ENCODE measurements around the gene SH3TC2. TPM values are rescaled to one million over a fixed set of nuclear protein-coding genes. Genes with fewer than 3 reads are reported as not detected.

Gene SH3TC2
- 32.0 and 40.0 TPM in 2 replicates for total RNA-seq (2014; rRNA removed)
- Bru-seq, nascent RNA, result percentile 83 among the genes with signal in this experiment
- BruChase-seq, experiment 1, labeled RNA remaining after a 6-hour chase, result percentile 72 among the genes with signal in this experiment
- BruChase-seq, experiment 2, labeled RNA remaining after a 2-hour chase, result percentile 78 among the genes with signal in this experiment
- long read RNA-seq, full-length matches to known transcripts, result 19 of 60 reads
- long read RNA-seq, partial matches to known transcripts, result 13 of 60 reads
- long read RNA-seq, other reads (novel, unspliced or antisense), result 28 of 60 reads

DNA sequence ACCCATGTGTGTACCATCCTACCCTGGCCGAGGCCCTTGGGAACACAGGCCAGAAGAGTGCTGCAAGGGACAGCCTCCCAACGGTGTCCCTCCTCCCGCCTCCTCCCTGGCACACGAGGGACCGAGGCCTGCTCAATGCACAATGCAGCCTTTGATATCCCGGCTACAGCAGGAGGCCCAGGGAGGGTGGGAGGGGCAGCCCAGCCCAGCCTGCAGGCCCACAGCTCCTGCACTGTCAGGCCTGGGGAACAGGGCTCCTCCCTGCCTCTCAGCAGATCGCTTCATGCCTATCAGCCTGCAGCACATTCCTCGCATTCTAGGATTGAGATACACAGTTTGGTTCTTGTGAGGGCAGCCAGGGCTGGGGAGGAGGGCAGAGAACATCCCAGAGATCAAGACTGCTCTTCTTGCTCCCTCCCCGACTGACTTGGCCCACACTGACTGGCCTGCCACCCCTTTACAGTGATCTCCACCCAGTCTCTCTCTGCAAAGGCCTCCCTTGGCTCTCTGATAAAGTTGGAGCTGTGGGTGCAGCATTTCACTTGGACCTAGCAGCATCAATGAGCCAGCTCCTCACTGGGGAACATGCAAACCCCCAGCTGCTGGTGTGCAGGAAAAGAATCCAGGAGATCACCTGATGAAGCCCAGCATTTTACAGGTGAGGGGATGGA, at the start of gene SH3TC2:
SH3TC2 (minus strand) TSS at position 46 of the 671 bp plus-strand sequence; CDS start at position 6, 40 bp downstream.
- Histone ChIP-seq H3K9me2 (replicated peaks; ENCODE audit: low read length) (peaks cover 6% of the 10 kb centered on the region; the same call in 1 of the 2 replicates), H3K36me3 (ENCODE audit: low read depth, low read length) (peaks cover 23% of the 10 kb centered on the region), H3K4me2 (ENCODE audit: low read length) (peak within 1 kb of the TSS; percentile 80), H3K27ac (ENCODE audit: low read length) (peak within 1 kb of the TSS; percentile 95), H3K4me1 (ENCODE audit: insufficient read depth, low read length) (peaks cover 58% of the 10 kb centered on the region), H3K9me3 (ENCODE audit: low read length) (peaks cover 3% of the 10 kb centered on the region; the same call in 1 of the 2 replicates), H3F3A (ENCODE audit: low read length, unreplicated experiment) (peaks cover 22% of the 10 kb centered on the region), H3K79me2 (ENCODE audit: low read length) (peaks cover 47% of the 10 kb centered on the region), H2AFZ (ENCODE audit: low read length) (peak within 1 kb of the TSS; percentile 27; the same call in 1 of the 2 replicates), H3K4me3 (ENCODE audit: low read length) (peak within 1 kb of the TSS; percentile 47), H4K20me1 (ENCODE audit: low read length) (no peaks in the 10 kb centered on the region), H3K27me3 (ENCODE audit: low read length) (no peaks in the 10 kb centered on the region), H3K9ac (ENCODE audit: low read length) (peak within 1 kb of the TSS; percentile 90)
- intact Hi-C loops (cut with micrococcal nuclease), result loop anchor here (2.0 kb wide), 2 partner anchors 100 to 166 kb away; no protein-coding TSS in a partner anchor
- CTCF ChIA-PET, result interaction anchor here (1.2 to 1.9 kb wide), 4 partner anchors 9 to 52 kb away, joined by 4 to 16 read pairs (median 8); no protein-coding TSS in a partner anchor
- no TSS peak for BruUV-seq (replicated peaks)
- ATAC-seq (peak; percentile 76), DNase-seq (peak; percentile 96)
- POLR2A ChIA-PET (ENCODE audit: unreplicated experiment), result interaction anchor here (0.5 to 1.1 kb wide), 4 partner anchors 10 to 94 kb away, joined by 3 to 10 read pairs (median 7); no protein-coding TSS in a partner anchor
- TF ChIP-seq, protein P1, sequence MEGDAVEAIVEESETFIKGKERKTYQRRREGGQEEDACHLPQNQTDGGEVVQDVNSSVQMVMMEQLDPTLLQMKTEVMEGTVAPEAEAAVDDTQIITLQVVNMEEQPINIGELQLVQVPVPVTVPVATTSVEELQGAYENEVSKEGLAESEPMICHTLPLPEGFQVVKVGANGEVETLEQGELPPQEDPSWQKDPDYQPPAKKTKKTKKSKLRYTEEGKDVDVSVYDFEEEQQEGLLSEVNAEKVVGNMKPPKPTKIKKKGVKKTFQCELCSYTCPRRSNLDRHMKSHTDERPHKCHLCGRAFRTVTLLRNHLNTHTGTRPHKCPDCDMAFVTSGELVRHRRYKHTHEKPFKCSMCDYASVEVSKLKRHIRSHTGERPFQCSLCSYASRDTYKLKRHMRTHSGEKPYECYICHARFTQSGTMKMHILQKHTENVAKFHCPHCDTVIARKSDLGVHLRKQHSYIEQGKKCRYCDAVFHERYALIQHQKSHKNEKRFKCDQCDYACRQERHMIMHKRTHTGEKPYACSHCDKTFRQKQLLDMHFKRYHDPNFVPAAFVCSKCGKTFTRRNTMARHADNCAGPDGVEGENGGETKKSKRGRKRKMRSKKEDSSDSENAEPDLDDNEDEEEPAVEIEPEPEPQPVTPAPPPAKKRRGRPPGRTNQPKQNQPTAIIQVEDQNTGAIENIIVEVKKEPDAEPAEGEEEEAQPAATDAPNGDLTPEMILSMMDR (conservative IDR thresholded peaks at IDR 0.05; ENCODE audit: low read depth, low read length), result no peak
- TF ChIP-seq EZH2phosphoT487 (IDR thresholded peaks at IDR 0.05; ENCODE audit: borderline replicate concordance, low read length), result no peak
- no peak for TF ChIP-seq EZH2 (IDR thresholded peaks at IDR 0.05; ENCODE audit: low read length, unreplicated experiment)

DNA sequence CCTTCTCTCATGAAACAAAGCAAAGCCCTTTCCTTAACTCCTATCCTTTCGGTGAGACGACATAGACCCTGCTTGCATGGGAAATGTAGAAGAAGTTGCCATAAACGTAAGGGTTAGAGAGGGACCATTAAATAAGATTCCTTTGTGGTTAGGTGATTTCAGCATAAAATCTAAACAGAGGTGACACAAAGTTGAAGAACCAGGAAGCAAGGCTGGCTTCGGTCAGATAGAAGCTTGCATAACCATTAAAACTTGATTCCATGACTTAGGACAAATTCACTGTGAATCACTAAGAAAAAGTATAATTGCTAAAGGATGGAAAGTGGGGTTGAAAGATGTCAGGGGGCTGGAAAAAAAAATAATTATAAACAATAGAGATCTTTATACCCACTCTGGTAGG, 47.5 kb upstream of the SH3TC2 start:
- no peaks in the 10 kb centered on the region for H3F3A ChIP-seq (ENCODE audit: low read length, unreplicated experiment)
- no peaks in the 10 kb centered on the region for H4K20me1 ChIP-seq (ENCODE audit: low read length)
- H2AFZ ChIP-seq (ENCODE audit: low read length), result peak overlapping the region; percentile 11; the same call in 1 of the 2 replicates
- H3K9ac ChIP-seq (ENCODE audit: low read length), result no peak overlapping the region
- H3K36me3 ChIP-seq (ENCODE audit: low read depth, low read length), result no peaks in the 10 kb centered on the region
- TF ChIP-seq, protein P1 (conservative IDR thresholded peaks at IDR 0.05; ENCODE audit: low read depth, low read length), result no peak
- no peak for TF ChIP-seq EZH2 (IDR thresholded peaks at IDR 0.05; ENCODE audit: low read length, unreplicated experiment)
- no peak for TF ChIP-seq EZH2phosphoT487 (IDR thresholded peaks at IDR 0.05; ENCODE audit: borderline replicate concordance, low read length)
- DNase-seq (peak; percentile 53), ATAC-seq (no peak)
- intact Hi-C loops (cut with micrococcal nuclease), result no loop called here
- H3K27ac ChIP-seq (ENCODE audit: low read length), result no peak overlapping the region
- ChIA-PET CTCF (interaction anchor here (0.6 kb wide), 1 partner anchor 9 kb away, joined by 4 read pairs; no protein-coding TSS in a partner anchor), POLR2A (ENCODE audit: unreplicated experiment) (interaction anchor here (0.7 kb wide), 1 partner anchor 149 kb away, joined by 7 read pairs; no protein-coding TSS in a partner anchor)
- no peaks in the 10 kb centered on the region for H3K9me3 ChIP-seq (ENCODE audit: low read length)
- peaks cover 35% of the 10 kb centered on the region for H3K4me1 ChIP-seq (ENCODE audit: insufficient read depth, low read length)
- no peak overlapping the region for H3K4me2 ChIP-seq (ENCODE audit: low read length)
- H3K9me2 ChIP-seq (replicated peaks; ENCODE audit: low read length), result no peaks in the 10 kb centered on the region
- H3K79me2 ChIP-seq (ENCODE audit: low read length), result no peaks in the 10 kb centered on the region
- no peaks in the 10 kb centered on the region for H3K27me3 ChIP-seq (ENCODE audit: low read length)
- BruUV-seq (replicated peaks), result no TSS peak
- no peak overlapping the region for H3K4me3 ChIP-seq (ENCODE audit: low read length)
